Peyer's patch (tissue), 4 donors: Measurements from ENCODE around the gene GPR152. TPM values are rescaled to one million over a fixed set of nuclear protein-coding genes. Genes with fewer than 3 reads are reported as not detected.

Source experiments
- DNase-seq, 3 donors: peaks; one replicate each; pipeline ENCODE4 v3.0.0-alpha.2; 2017 to 2019
- H3K27ac ChIP-seq, 4 donors: fragments of 200-600 bp; sonication (generic); one replicate each; pipeline ENCODE4 v1.5.1; 2016 to 2019
- H3K27me3 ChIP-seq, 2 donors: fragments of 200-600 bp; sonication (generic); one replicate each; pipeline ENCODE4 v1.5.1; 2019
- H3K36me3 ChIP-seq, 3 donors: fragments of 200-600 bp; sonication (generic); one replicate each; pipeline ENCODE4 v1.5.1; 2016 to 2019
- H3K4me1 ChIP-seq, 4 donors: fragments of 200-600 bp; sonication (generic); one replicate each; pipeline ENCODE4 v1.5.1; 2016 to 2019
- H3K4me3 ChIP-seq, 4 donors: fragments of 200-600 bp; sonication (generic); 1 replicate in 3 of 4; 2 replicates in 1 of 4; pipeline ENCODE4 v1.5.1; 2016 to 2019; ENCODE audit warnings: mild to moderate bottlenecking in 1 of 4
- H3K9me3 ChIP-seq, 4 donors: fragments of 200-600 bp; sonication (generic); one replicate each; pipeline ENCODE4 v1.5.1; 2016 to 2019; ENCODE audit warnings: mild to moderate bottlenecking in 1 of 4
- CTCF ChIP-seq, 6 experiments: fragments of 450-650 bp in 4 of 6; fragments of 200-600 bp in 2 of 6; sonication (generic) in 1 of 6; IDR thresholded peaks; one replicate each; pipeline ENCODE4 v1.5.1; 2017 to 2019; ENCODE audit warnings: antibody characterized with exemption in 6 of 6, mild to moderate bottlenecking in 3 of 6, moderate library complexity in 1 of 6
- POLR2A ChIP-seq, 2 donors: fragments of 450-650 bp; IDR thresholded peaks; one replicate each; pipeline ENCODE4 v1.5.1; 2017; ENCODE audit warnings: antibody characterized with exemption in 2 of 2, mild to moderate bottlenecking in 2 of 2, moderate library complexity in 2 of 2
- total RNA-seq, 4 donors: library from RNA; depleted of rRNA; stranded (reverse); fragments of >200 nt; gene quantifications; one replicate each; pipeline ENCODE4 v1.1.0, GENCODE V29; 2016

GPR152 gene
- total RNA-seq, 4 donors from 2014 or later: not detected

GRCh38 chr11:67493548-67494370 is 41.2 kb upstream of the GPR152 start:
- H3K27ac ChIP-seq: no peak overlapping the region
- no peaks in the 10 kb centered on the region for H3K9me3 ChIP-seq
- no peaks in the 10 kb centered on the region for H3K27me3 ChIP-seq
- no peak for TF ChIP-seq POLR2A (IDR thresholded peaks at IDR 0.05)
- TF ChIP-seq CTCF (IDR thresholded peaks at IDR 0.05): no peak
- no peak for DNase-seq
- H3K4me3 ChIP-seq: no peak overlapping the region
- H3K36me3 ChIP-seq: peaks cover 0 to 93% (median 0%) of the 10 kb centered on the region in 3 donors
- no peaks in the 10 kb centered on the region for H3K4me1 ChIP-seq

GRCh38 chr11:67492801-67493547 is 40.4 kb upstream of the GPR152 start:
- TF ChIP-seq POLR2A (IDR thresholded peaks at IDR 0.05) (no peak), CTCF (IDR thresholded peaks at IDR 0.05) (no peak)
- Histone ChIP-seq H3K36me3 (peaks cover 0 to 89% (median 0%) of the 10 kb centered on the region in 3 donors), H3K9me3 (no peaks in the 10 kb centered on the region), H3K4me1 (no peaks in the 10 kb centered on the region), H3K27me3 (no peaks in the 10 kb centered on the region), H3K4me3 (no peak overlapping the region), H3K27ac (no peak overlapping the region)
- no peak for DNase-seq

GRCh38 chr11:67492069-67492727 is 39.7 kb upstream of the GPR152 start:
- no peaks in the 10 kb centered on the region for H3K27me3 ChIP-seq
- H3K4me3 ChIP-seq: no peak overlapping the region
- H3K36me3 ChIP-seq: peaks cover 0 to 89% (median 0%) of the 10 kb centered on the region in 3 donors
- H3K9me3 ChIP-seq: no peaks in the 10 kb centered on the region
- no peak for TF ChIP-seq CTCF (IDR thresholded peaks at IDR 0.05)
- TF ChIP-seq POLR2A (IDR thresholded peaks at IDR 0.05): no peak
- no peak for DNase-seq
- peaks cover 0 to 3% (median 0%) of the 10 kb centered on the region in 4 donors for H3K4me1 ChIP-seq
- no peak overlapping the region for H3K27ac ChIP-seq

GRCh38 chr11:67491276-67492068 is 38.9 kb upstream of the GPR152 start:
- Histone ChIP-seq H3K36me3 (peaks cover 0 to 86% (median 0%) of the 10 kb centered on the region in 3 donors), H3K27ac (no peak overlapping the region), H3K9me3 (no peaks in the 10 kb centered on the region), H3K27me3 (no peaks in the 10 kb centered on the region), H3K4me1 (peaks cover 0 to 10% (median 3%) of the 10 kb centered on the region in 4 donors), H3K4me3 (no peak overlapping the region)
- TF ChIP-seq CTCF (IDR thresholded peaks at IDR 0.05) (no peak), POLR2A (IDR thresholded peaks at IDR 0.05) (no peak)
- no peak for DNase-seq

- H3K27ac ChIP-seq: no peak overlapping the region
- no peaks in the 10 kb centered on the region for H3K27me3 ChIP-seq
- no peaks in the 10 kb centered on the region for H3K9me3 ChIP-seq
- H3K36me3 ChIP-seq: peaks cover 0 to 78% (median 0%) of the 10 kb centered on the region in 3 donors
- H3K4me3 ChIP-seq: no peak overlapping the region
- DNase-seq: no peak
- TF ChIP-seq CTCF (IDR thresholded peaks at IDR 0.05): no peak
- no peak for TF ChIP-seq POLR2A (IDR thresholded peaks at IDR 0.05)
- peaks cover 0 to 13% (median 8%) of the 10 kb centered on the region in 4 donors for H3K4me1 ChIP-seq
These were observed 38.2 kb upstream of the GPR152 start for GRCh38 chr11:67490727-67491065.
